Measurements from ENCODE around the gene PURA.
A peak's percentile ranks its signal among the peaks of the same experiment; 100 is the strongest.
"Not testable (repeated sequence)": the region's sequence is repeated elsewhere in the genome, so short reads cannot be mapped to it uniquely, and the experiment has no call there.

Gene PURA

GRCh38 chr5:140136624-140137023, 22.7 kb downstream of the PURA start:
- no peak for DNase-seq

- no peak for DNase-seq
Measured at GRCh38 chr5:140140435-140140834, 26.5 kb downstream of the PURA start.

GRCh38 chr5:140141241-140141640, 27.3 kb downstream of the PURA start:
- no peak for DNase-seq

GRCh38 chr5:140142246-140142645, 28.3 kb downstream of the PURA start:
- DNase-seq: no peak

- no peak for DNase-seq
Measured at GRCh38 chr5:140142856-140143255, 28.9 kb downstream of the PURA start.

GRCh38 chr5:140143521-140144258, 29.8 kb downstream of the PURA start:
- DNase-seq: no peak

- no peak for DNase-seq
Measured at GRCh38 chr5:140145256-140145655, 31.3 kb downstream of the PURA start.

GRCh38 chr5:140145818-140146522, 32.1 kb downstream of the PURA start:
- peak; percentile 78 for DNase-seq

GRCh38 chr5:140146523-140146842, 32.6 kb downstream of the PURA start:
- DNase-seq: no peak

GRCh38 chr5:140147460-140147859, 33.6 kb downstream of the PURA start:
- DNase-seq: no peak

- peak; percentile 44 for DNase-seq
Measured at GRCh38 chr5:140148508-140148907, 34.6 kb downstream of the PURA start.

GRCh38 chr5:140150201-140150600, 36.3 kb downstream of the PURA start:
- DNase-seq: no peak

- no peak for DNase-seq
Measured at GRCh38 chr5:140151144-140152021, 37.5 kb downstream of the PURA start.

- no peak for DNase-seq
Measured at GRCh38 chr5:140152022-140152999, 38.4 kb downstream of the PURA start.

- DNase-seq: no peak
Measured at GRCh38 chr5:140153255-140153654, 39.3 kb downstream of the PURA start.

- DNase-seq: no peak
Measured at GRCh38 chr5:140153905-140154304, 40.0 kb downstream of the PURA start.

GRCh38 chr5:140154710-140155381, 40.9 kb downstream of the PURA start:
- not testable (repeated sequence) for DNase-seq

GRCh38 chr5:140157032-140157781, 43.3 kb downstream of the PURA start:
- DNase-seq: peak; percentile 78

GRCh38 chr5:140159014-140159927, 45.4 kb downstream of the PURA start:
- no peak for DNase-seq

- DNase-seq: no peak
Measured at GRCh38 chr5:140162275-140162674, 48.4 kb downstream of the PURA start.
